IMR-90 (cell line): ENCODE data around the gene PALB2.

Source experiments
- CEBPB ChIP-seq: IDR thresholded peaks from 2 replicates; pipeline ENCODE4 v1.6.1; 2012; ENCODE audit warnings: low read depth, low read length, improper control_type of control experiment
- CHD1 ChIP-seq: IDR thresholded peaks from 2 replicates; pipeline ENCODE4 v1.6.1; 2012; ENCODE audit warnings: low read depth, low read length, improper control_type of control experiment
- MXI1 ChIP-seq: IDR thresholded peaks from 2 replicates; pipeline ENCODE4 v1.6.1; 2012; ENCODE audit warnings: low read depth, mild to moderate bottlenecking, low read length, moderate library complexity, borderline replicate concordance
- POLR2A ChIP-seq: IDR thresholded peaks from 2 replicates; pipeline ENCODE4 v1.6.1; 2012; ENCODE audit warnings: mild to moderate bottlenecking, low read depth, low read length
- RAD21 ChIP-seq: IDR thresholded peaks from 2 replicates; pipeline ENCODE4 v1.6.1; 2012; ENCODE audit warnings: low read length, improper control_type of control experiment
- RCOR1 ChIP-seq: IDR thresholded peaks from 2 replicates; pipeline ENCODE4 v1.6.1; 2012; ENCODE audit warnings: mild to moderate bottlenecking, low read length, improper control_type of control experiment; ENCODE audit not compliant: insufficient replicate concordance
- SMC3 ChIP-seq: fragments of 150-350 bp; IDR thresholded peaks from 2 replicates; pipeline ENCODE4 v1.6.1; 2016; ENCODE audit warnings: low read depth, mild to moderate bottlenecking, antibody characterized with exemption, low read length, moderate library complexity
- TF ChIP-seq, protein P1 (sequence below): conservative IDR thresholded peaks from 2 replicates; pipeline ENCODE4 v1.5.1; 2012; ENCODE audit warnings: mild to moderate bottlenecking, low read depth, low read length, improper control_type of control experiment

DNA sequence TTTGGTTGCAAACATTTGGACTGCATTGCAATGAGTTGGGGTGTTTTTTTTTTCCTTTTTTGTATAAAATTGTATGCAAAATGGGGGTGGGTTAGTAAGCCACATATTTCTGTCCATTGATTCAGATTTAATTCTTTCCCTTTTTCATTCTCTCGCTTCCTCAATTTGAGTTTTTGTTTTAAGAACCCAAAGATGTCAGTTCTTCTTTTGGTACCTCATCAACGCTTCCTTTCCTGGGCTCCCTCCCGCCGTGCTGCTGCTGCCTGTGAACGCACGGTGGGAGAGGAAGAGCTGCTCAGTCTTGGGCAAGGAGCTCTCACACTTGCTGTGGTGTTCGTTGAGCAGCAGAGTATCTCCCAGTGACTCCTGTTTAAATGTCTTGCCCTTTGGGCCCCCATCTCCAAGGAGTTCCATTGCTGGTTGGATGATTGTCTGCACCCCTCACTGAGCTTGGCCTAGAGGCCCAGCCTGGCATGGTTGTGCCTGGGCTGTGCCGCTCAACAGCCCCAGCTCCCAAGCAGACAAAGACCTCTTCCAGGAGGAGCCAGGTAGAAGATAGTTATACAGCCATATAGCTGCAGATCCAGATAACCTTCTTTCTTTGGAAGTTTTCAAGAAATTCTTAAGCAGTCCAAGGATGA is 70.0 kb downstream of the PALB2 start:
- TF ChIP-seq, protein P1, sequence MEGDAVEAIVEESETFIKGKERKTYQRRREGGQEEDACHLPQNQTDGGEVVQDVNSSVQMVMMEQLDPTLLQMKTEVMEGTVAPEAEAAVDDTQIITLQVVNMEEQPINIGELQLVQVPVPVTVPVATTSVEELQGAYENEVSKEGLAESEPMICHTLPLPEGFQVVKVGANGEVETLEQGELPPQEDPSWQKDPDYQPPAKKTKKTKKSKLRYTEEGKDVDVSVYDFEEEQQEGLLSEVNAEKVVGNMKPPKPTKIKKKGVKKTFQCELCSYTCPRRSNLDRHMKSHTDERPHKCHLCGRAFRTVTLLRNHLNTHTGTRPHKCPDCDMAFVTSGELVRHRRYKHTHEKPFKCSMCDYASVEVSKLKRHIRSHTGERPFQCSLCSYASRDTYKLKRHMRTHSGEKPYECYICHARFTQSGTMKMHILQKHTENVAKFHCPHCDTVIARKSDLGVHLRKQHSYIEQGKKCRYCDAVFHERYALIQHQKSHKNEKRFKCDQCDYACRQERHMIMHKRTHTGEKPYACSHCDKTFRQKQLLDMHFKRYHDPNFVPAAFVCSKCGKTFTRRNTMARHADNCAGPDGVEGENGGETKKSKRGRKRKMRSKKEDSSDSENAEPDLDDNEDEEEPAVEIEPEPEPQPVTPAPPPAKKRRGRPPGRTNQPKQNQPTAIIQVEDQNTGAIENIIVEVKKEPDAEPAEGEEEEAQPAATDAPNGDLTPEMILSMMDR: no peak
- no peak for TF ChIP-seq MXI1
- TF ChIP-seq RAD21: no peak
- no peak for TF ChIP-seq CHD1
- TF ChIP-seq CEBPB: no peak
- TF ChIP-seq SMC3: no peak
- TF ChIP-seq POLR2A: no peak
- TF ChIP-seq RCOR1: no peak
